Measurements from ENCODE around the gene SBK3. TPM values are rescaled to one million over a fixed set of nuclear protein-coding genes. Genes with fewer than 3 reads are reported as not detected.
A peak's percentile ranks its signal among the peaks of the same experiment; 100 is the strongest.

Gene SBK3
- polyA plus RNA-seq, 1 donor (not counting 4 experiments of a cell fraction or from before 2014, with no cell fraction given) = not detected

GRCh38 chr19:55516878-55517620 lies 28.3 kb downstream of the SBK3 start:
- Histone ChIP-seq H3K9me1 (ENCODE audit: control insufficient read depth, extremely low read depth, insufficient read depth, low read length) (no peaks in the 10 kb centered on the region), H3K4me2 (ENCODE audit: control insufficient read depth, extremely low read depth, insufficient read depth, low read depth, low read length) (peak overlapping the region; percentile 74), H3K36me3 (ENCODE audit: control insufficient read depth in 2 of 2, extremely low read depth in 1 of 2, insufficient read depth in 2 of 2, low read length in 2 of 2) (no peaks in the 10 kb centered on the region), H3K27ac (ENCODE audit: control insufficient read depth, insufficient read depth, low read length) (no peak overlapping the region), H3K4me1 (ENCODE audit: control insufficient read depth, extremely low read depth, insufficient read depth, low read length) (no peaks in the 10 kb centered on the region), H3K4me3 (ENCODE audit: control insufficient read depth in 2 of 3, extremely low read depth in 1 of 3, insufficient read depth in 2 of 3, low read depth in 1 of 3, low read length in 3 of 3) (peak overlapping the region; percentile 39 to 52 (median 43)), H3K9ac (ENCODE audit: control insufficient read depth, extremely low read depth, insufficient read depth, low read length) (peak overlapping the region; percentile 41), H2AFZ (ENCODE audit: control insufficient read depth, low read length) (peak overlapping the region; percentile 69), H3K9me3 (ENCODE audit: control insufficient read depth, low read depth, low read length) (peaks cover 2% of the 10 kb centered on the region), H3K79me2 (ENCODE audit: control insufficient read depth, insufficient read depth, low read length) (no peaks in the 10 kb centered on the region), H4K20me1 (ENCODE audit: control insufficient read depth, extremely low read depth, insufficient read depth, low read length) (no peaks in the 10 kb centered on the region), H3K27me3 (ENCODE audit: control insufficient read depth, extremely low read depth, insufficient read depth, low read length) (no peaks in the 10 kb centered on the region)
- FAIRE-seq (peak; percentile 77), DNase-seq (ENCODE audit: low read depth, low spot score) (peak; percentile 63)
- TF ChIP-seq, protein P1, sequence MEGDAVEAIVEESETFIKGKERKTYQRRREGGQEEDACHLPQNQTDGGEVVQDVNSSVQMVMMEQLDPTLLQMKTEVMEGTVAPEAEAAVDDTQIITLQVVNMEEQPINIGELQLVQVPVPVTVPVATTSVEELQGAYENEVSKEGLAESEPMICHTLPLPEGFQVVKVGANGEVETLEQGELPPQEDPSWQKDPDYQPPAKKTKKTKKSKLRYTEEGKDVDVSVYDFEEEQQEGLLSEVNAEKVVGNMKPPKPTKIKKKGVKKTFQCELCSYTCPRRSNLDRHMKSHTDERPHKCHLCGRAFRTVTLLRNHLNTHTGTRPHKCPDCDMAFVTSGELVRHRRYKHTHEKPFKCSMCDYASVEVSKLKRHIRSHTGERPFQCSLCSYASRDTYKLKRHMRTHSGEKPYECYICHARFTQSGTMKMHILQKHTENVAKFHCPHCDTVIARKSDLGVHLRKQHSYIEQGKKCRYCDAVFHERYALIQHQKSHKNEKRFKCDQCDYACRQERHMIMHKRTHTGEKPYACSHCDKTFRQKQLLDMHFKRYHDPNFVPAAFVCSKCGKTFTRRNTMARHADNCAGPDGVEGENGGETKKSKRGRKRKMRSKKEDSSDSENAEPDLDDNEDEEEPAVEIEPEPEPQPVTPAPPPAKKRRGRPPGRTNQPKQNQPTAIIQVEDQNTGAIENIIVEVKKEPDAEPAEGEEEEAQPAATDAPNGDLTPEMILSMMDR (optimal IDR thresholded peaks at IDR 0.05 in 1 of 3, IDR thresholded peaks at IDR 0.05 in 1 of 3, conservative IDR thresholded peaks at IDR 0.05 in 1 of 3; ENCODE audit: extremely low read depth in 1 of 3, insufficient read depth in 2 of 3, low read length in 3 of 3) = peak; percentile 63 to 98 (median 96)
- no peak for TF ChIP-seq EZH2 (IDR thresholded peaks at IDR 0.05; ENCODE audit: low read length)
- dilution Hi-C loops (cut with MboI; ENCODE audit: extremely low pct_ligation_motif_present, low sequenced_read_pairs) = no loop called here

- TF ChIP-seq, protein P1 (optimal IDR thresholded peaks at IDR 0.05 in 1 of 3, IDR thresholded peaks at IDR 0.05 in 1 of 3, conservative IDR thresholded peaks at IDR 0.05 in 1 of 3; ENCODE audit: extremely low read depth in 1 of 3, insufficient read depth in 2 of 3, low read length in 3 of 3) = no peak
- TF ChIP-seq EZH2 (IDR thresholded peaks at IDR 0.05; ENCODE audit: low read length) = no peak
- Histone ChIP-seq H3K9me3 (ENCODE audit: control insufficient read depth, low read depth, low read length) (no peaks in the 10 kb centered on the region), H3K27ac (ENCODE audit: control insufficient read depth, insufficient read depth, low read length) (no peak overlapping the region), H3K9ac (ENCODE audit: control insufficient read depth, extremely low read depth, insufficient read depth, low read length) (no peak overlapping the region), H3K4me1 (ENCODE audit: control insufficient read depth, extremely low read depth, insufficient read depth, low read length) (no peaks in the 10 kb centered on the region), H3K36me3 (ENCODE audit: control insufficient read depth in 2 of 2, extremely low read depth in 1 of 2, insufficient read depth in 2 of 2, low read length in 2 of 2) (no peaks in the 10 kb centered on the region), H2AFZ (ENCODE audit: control insufficient read depth, low read length) (no peak overlapping the region), H3K9me1 (ENCODE audit: control insufficient read depth, extremely low read depth, insufficient read depth, low read length) (no peaks in the 10 kb centered on the region), H4K20me1 (ENCODE audit: control insufficient read depth, extremely low read depth, insufficient read depth, low read length) (no peaks in the 10 kb centered on the region), H3K79me2 (ENCODE audit: control insufficient read depth, insufficient read depth, low read length) (no peaks in the 10 kb centered on the region), H3K4me2 (ENCODE audit: control insufficient read depth, extremely low read depth, insufficient read depth, low read depth, low read length) (no peak overlapping the region), H3K27me3 (ENCODE audit: control insufficient read depth, extremely low read depth, insufficient read depth, low read length) (no peaks in the 10 kb centered on the region), H3K4me3 (ENCODE audit: control insufficient read depth in 2 of 3, extremely low read depth in 1 of 3, insufficient read depth in 2 of 3, low read depth in 1 of 3, low read length in 3 of 3) (no peak overlapping the region)
- DNase-seq (ENCODE audit: low read depth, low spot score) (no peak), FAIRE-seq (no peak)
- dilution Hi-C loops (cut with MboI; ENCODE audit: extremely low pct_ligation_motif_present, low sequenced_read_pairs) = no loop called here
Measured at GRCh38 chr19:55508120-55508519, 37.2 kb downstream of the SBK3 start.

All from keratinocyte (primary cell).